LNCaP clone FGC (cell line): Measurements from ENCODE around the gene UBE2QL1.

Experiments used
- DNase-seq: peaks from one replicate; pipeline ENCODE4 v3.0.0-alpha.2; 2011; ENCODE audit warnings: low read depth
- H3K4me3 ChIP-seq: 2 replicates; pipeline ENCODE4 v1.5.1; 2011; ENCODE audit warnings: mild to moderate bottlenecking, low read depth, low read length, control low read depth
- CTCF ChIP-seq: IDR thresholded peaks from 2 replicates; pipeline ENCODE4 v1.5.1; 2012; ENCODE audit warnings: mild to moderate bottlenecking; ENCODE audit not compliant: control insufficient read depth, insufficient read depth; ENCODE audit errors: extremely low read depth

UBE2QL1 gene

GRCh38 chr5:6405591-6405990 is 43.1 kb upstream of the UBE2QL1 start:
- DNase-seq: no peak
- no peak overlapping the region for H3K4me3 ChIP-seq
- no peak for TF ChIP-seq CTCF

GRCh38 chr5:6407558-6408259 is 41.0 kb upstream of the UBE2QL1 start:
- TF ChIP-seq CTCF: no peak
- DNase-seq: no peak
- no peak overlapping the region for H3K4me3 ChIP-seq

- DNase-seq: no peak
Observed at GRCh38 chr5:6408260-6408596, 40.4 kb upstream of the UBE2QL1 start.

GRCh38 chr5:6408627-6409446 is 39.8 kb upstream of the UBE2QL1 start:
- no peak for DNase-seq
- TF ChIP-seq CTCF: no peak
- no peak overlapping the region for H3K4me3 ChIP-seq

More at GRCh38 chr5:6408260-6408596, 40.4 kb upstream of the UBE2QL1 start:
- no peak for TF ChIP-seq CTCF
- no peak overlapping the region for H3K4me3 ChIP-seq

- no peak for TF ChIP-seq CTCF
- H3K4me3 ChIP-seq: no peak overlapping the region
- DNase-seq: no peak
Observed at GRCh38 chr5:6410421-6410820, 38.2 kb upstream of the UBE2QL1 start.

- DNase-seq: no peak
- no peak for TF ChIP-seq CTCF
Observed at GRCh38 chr5:6411141-6411540, 37.5 kb upstream of the UBE2QL1 start.

More at GRCh38 chr5:6411141-6411540, 37.5 kb upstream of the UBE2QL1 start:
- H3K4me3 ChIP-seq: no peak overlapping the region
